GM12878 (cell line): ENCODE results near the gene CHRDL1.

ENCODE experiments used
- CTCF ChIP-seq, 3 experiments: IDR thresholded peaks in 2 of 3; conservative IDR thresholded peaks in 1 of 3; 2 replicates each; pipeline ENCODE4 v1.5.1; 2011; ENCODE audit warnings: low read depth in 3 of 3, low read length in 3 of 3, mild to moderate bottlenecking in 3 of 3, control low read depth in 2 of 3, moderate library complexity in 2 of 3, inconsistent platforms in 1 of 3, mixed read lengths in 1 of 3; ENCODE audit not compliant: control insufficient read depth in 2 of 3, insufficient read depth in 1 of 3; ENCODE audit errors: extremely low read depth in 1 of 3
- ESRRA ChIP-seq: IDR thresholded peaks from 2 replicates; pipeline ENCODE4 v1.6.1; 2012; ENCODE audit warnings: mild to moderate bottlenecking, low read length, improper control_type of control experiment
- EZH2 ChIP-seq: IDR thresholded peaks from 2 replicates; pipeline ENCODE4 v1.6.1; 2012; ENCODE audit warnings: low read depth, mild to moderate bottlenecking, control low read depth, inconsistent platforms, low read length, borderline replicate concordance; ENCODE audit not compliant: control insufficient read depth
- FOXK2 ChIP-seq: fragments of 450-650 bp; IDR thresholded peaks from 2 replicates; pipeline ENCODE4 v1.6.1; 2017; ENCODE audit warnings: mild to moderate bottlenecking, moderate library complexity
- FOXM1 ChIP-seq: IDR thresholded peaks from 2 replicates; pipeline ENCODE4 v1.6.1; 2012; ENCODE audit warnings: low read depth, mild to moderate bottlenecking, inconsistent platforms, low read length, moderate library complexity
- IKZF2 ChIP-seq, 2 experiments: fragments of 450-650 bp; IDR thresholded peaks; 2 replicates each; pipeline ENCODE4 v1.6.1; 2017; ENCODE audit warnings: mild to moderate bottlenecking in 2 of 2, moderate library complexity in 2 of 2
- KDM1A ChIP-seq: fragments of 200-600 bp; sonication (generic); IDR thresholded peaks from 2 replicates; pipeline ENCODE4 v1.6.1; 2016; ENCODE audit warnings: borderline replicate concordance
- POLR2A ChIP-seq: IDR thresholded peaks from 2 replicates; pipeline ENCODE4 v1.6.1; 2011; ENCODE audit warnings: low read depth, mild to moderate bottlenecking, low read length
- SKIL ChIP-seq: fragments of 450-650 bp; IDR thresholded peaks from 2 replicates; pipeline ENCODE4 v1.6.1; 2017; ENCODE audit warnings: mild to moderate bottlenecking, low read depth, inconsistent platforms; ENCODE audit not compliant: poor library complexity, severe bottlenecking
- TF ChIP-seq, protein P1 (sequence below): IDR thresholded peaks from 2 replicates; pipeline ENCODE4 v1.6.1; 2012; ENCODE audit warnings: low read length, inconsistent platforms
- TF ChIP-seq, protein P2 (sequence below): fragments of 450-650 bp; IDR thresholded peaks from 2 replicates; pipeline ENCODE4 v1.6.1; 2016; ENCODE audit warnings: mild to moderate bottlenecking, moderate library complexity, borderline replicate concordance

GRCh38 chrX:110748256-110748806 lies 47.3 kb downstream of the CHRDL1 start:
- TF ChIP-seq IKZF2 (IDR thresholded peaks at IDR 0.05) (no peak), FOXM1 (no peak), KDM1A (no peak), POLR2A (no peak), CTCF (IDR thresholded peaks at IDR 0.05 in 2 of 3, conservative IDR thresholded peaks at IDR 0.05 in 1 of 3; ENCODE audit: control insufficient read depth in 2 of 3, extremely low read depth in 1 of 3, insufficient read depth in 1 of 3, low read depth in 3 of 3, low read length in 3 of 3) (no peak), EZH2 (no peak), FOXK2 (no peak), SKIL (no peak), ESRRA (no peak)
- TF ChIP-seq, protein P1, sequence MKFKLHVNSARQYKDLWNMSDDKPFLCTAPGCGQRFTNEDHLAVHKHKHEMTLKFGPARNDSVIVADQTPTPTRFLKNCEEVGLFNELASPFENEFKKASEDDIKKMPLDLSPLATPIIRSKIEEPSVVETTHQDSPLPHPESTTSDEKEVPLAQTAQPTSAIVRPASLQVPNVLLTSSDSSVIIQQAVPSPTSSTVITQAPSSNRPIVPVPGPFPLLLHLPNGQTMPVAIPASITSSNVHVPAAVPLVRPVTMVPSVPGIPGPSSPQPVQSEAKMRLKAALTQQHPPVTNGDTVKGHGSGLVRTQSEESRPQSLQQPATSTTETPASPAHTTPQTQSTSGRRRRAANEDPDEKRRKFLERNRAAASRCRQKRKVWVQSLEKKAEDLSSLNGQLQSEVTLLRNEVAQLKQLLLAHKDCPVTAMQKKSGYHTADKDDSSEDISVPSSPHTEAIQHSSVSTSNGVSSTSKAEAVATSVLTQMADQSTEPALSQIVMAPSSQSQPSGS, result no peak
- TF ChIP-seq, protein P2, sequence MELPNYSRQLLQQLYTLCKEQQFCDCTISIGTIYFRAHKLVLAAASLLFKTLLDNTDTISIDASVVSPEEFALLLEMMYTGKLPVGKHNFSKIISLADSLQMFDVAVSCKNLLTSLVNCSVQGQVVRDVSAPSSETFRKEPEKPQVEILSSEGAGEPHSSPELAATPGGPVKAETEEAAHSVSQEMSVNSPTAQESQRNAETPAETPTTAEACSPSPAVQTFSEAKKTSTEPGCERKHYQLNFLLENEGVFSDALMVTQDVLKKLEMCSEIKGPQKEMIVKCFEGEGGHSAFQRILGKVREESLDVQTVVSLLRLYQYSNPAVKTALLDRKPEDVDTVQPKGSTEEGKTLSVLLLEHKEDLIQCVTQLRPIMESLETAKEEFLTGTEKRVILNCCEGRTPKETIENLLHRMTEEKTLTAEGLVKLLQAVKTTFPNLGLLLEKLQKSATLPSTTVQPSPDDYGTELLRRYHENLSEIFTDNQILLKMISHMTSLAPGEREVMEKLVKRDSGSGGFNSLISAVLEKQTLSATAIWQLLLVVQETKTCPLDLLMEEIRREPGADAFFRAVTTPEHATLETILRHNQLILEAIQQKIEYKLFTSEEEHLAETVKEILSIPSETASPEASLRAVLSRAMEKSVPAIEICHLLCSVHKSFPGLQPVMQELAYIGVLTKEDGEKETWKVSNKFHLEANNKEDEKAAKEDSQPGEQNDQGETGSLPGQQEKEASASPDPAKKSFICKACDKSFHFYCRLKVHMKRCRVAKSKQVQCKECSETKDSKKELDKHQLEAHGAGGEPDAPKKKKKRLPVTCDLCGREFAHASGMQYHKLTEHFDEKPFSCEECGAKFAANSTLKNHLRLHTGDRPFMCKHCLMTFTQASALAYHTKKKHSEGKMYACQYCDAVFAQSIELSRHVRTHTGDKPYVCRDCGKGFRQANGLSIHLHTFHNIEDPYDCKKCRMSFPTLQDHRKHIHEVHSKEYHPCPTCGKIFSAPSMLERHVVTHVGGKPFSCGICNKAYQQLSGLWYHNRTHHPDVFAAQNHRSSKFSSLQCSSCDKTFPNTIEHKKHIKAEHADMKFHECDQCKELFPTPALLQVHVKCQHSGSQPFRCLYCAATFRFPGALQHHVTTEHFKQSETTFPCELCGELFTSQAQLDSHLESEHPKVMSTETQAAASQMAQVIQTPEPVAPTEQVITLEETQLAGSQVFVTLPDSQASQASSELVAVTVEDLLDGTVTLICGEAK, result no peak
